AG04450 (cell line): ENCODE measurements around the gene FXN. TPM values are rescaled to one million over a fixed set of nuclear protein-coding genes. Genes with fewer than 3 reads are reported as not detected.

Source experiments
- CTCF ChIA-PET: fragments of 300-600, 350-600 bp; formaldehyde crosslinking; extraction: SDS; loops from one replicate; lab custom pipeline; 2022; ENCODE audit warnings: antibody characterized with exemption, inconsistent platforms; lab: Charles Lee
- POLR2A ChIA-PET: fragments of 350-600 bp; formaldehyde crosslinking; extraction: SDS; loops from one replicate; lab custom pipeline; 2021; ENCODE audit warnings: antibody characterized with exemption, inconsistent platforms; lab: Yijun Ruan, JAX
- DNase-seq: peaks from one replicate; pipeline ENCODE4 v3.0.0-alpha.2; 2011; ENCODE audit warnings: low read depth, low spot score
- H3K27ac ChIP-seq: one replicate; pipeline ENCODE4 v1.5.1; 2012; ENCODE audit warnings: low read depth, low read length, control low read depth
- H3K27me3 ChIP-seq: one replicate; pipeline ENCODE4 v1.6.0; 2012; ENCODE audit warnings: low read length; ENCODE audit not compliant: control insufficient read depth, insufficient read depth
- H3K4me3 ChIP-seq: 2 replicates; pipeline ENCODE4 v1.5.1; 2011; ENCODE audit warnings: mild to moderate bottlenecking, low read depth, low read length, control low read depth
- H3K9me3 ChIP-seq: 2 replicates; pipeline ENCODE4 v1.5.1; 2012; ENCODE audit warnings: low read length; ENCODE audit not compliant: control insufficient read depth, insufficient read depth
- CTCF ChIP-seq: IDR thresholded peaks from 2 replicates; pipeline ENCODE4 v1.5.1; 2011; ENCODE audit warnings: low read depth, low read length, control low read depth, inconsistent platforms
- polyA plus RNA-seq: library from polyadenylated mRNA; depleted of rRNA; stranded (reverse); fragments of >200 nt; gene quantifications from 2 replicates; pipeline ENCODE4 v1.2.3, GENCODE V29; 2011

The FXN gene
- polyA plus RNA-seq, 1 experiment, result 18.0 TPM

GRCh38 chr9:69137311-69137710, 101.8 kb downstream of the FXN start:
- no peak for TF ChIP-seq CTCF
- DNase-seq, result no peak
- no peaks in the 10 kb centered on the region for H3K27me3 ChIP-seq
- CTCF ChIA-PET, result interaction anchor here (0.7 to 1.0 kb wide), 2 partner anchors 15 to 56 kb away, joined by 3 to 4 read pairs; no protein-coding TSS in a partner anchor
- H3K4me3 ChIP-seq, result no peak overlapping the region
- H3K27ac ChIP-seq, result no peak overlapping the region
- H3K9me3 ChIP-seq, result no peaks in the 10 kb centered on the region
- POLR2A ChIA-PET, result no interaction called here

GRCh38 chr9:69139596-69139995, 104.0 kb downstream of the FXN start:
- Histone ChIP-seq H3K27me3 (no peaks in the 10 kb centered on the region), H3K9me3 (no peaks in the 10 kb centered on the region), H3K4me3 (no peak overlapping the region), H3K27ac (no peak overlapping the region)
- ChIA-PET CTCF (interaction anchor here (0.8 to 1.8 kb wide), 2 partner anchors 18 to 104 kb away, joined by 3 to 5 read pairs; partner anchors contain the start of gene FXN), POLR2A (interaction anchor here (0.6 kb wide), 2 partner anchors 54 to 76 kb away, joined by 3 read pairs; no protein-coding TSS in a partner anchor)
- TF ChIP-seq CTCF, result no peak
- DNase-seq, result no peak

DNA sequence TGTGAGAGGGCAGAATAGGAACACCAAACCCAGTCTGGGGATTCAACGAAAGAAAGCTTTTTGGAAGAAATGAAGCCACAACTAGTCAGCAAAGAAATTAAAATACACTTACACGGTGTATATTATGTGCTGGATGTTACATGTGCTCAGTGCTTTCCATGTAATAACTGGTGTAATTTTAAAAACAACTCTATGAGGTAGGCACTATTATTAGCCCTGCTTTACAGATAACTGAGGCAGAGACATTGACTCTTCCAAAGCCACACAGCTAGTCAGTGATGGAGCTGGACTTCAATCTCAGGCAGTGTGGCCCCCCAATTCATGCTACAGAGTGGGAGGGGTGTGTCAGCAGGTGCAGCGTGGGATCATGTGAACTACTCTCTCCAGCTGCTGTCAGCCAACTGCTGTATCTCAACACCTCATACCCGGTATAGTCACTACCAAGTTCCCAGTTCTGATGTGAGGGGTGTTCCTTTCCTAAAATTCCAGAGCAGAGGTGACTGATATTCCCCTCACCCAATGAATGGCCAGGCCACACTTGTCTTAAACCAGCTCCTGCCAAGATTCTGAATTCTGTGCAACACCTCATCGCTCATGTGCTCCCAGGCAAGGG, 104.7 kb downstream of the FXN start:
- H3K4me3 ChIP-seq, result no peak overlapping the region
- H3K27me3 ChIP-seq, result no peaks in the 10 kb centered on the region
- TF ChIP-seq CTCF, result no peak
- CTCF ChIA-PET, result interaction anchor here (0.8 to 1.8 kb wide), 2 partner anchors 18 to 105 kb away, joined by 3 to 5 read pairs; partner anchors contain the start of gene FXN
- no peak overlapping the region for H3K27ac ChIP-seq
- no peaks in the 10 kb centered on the region for H3K9me3 ChIP-seq
- POLR2A ChIA-PET, result interaction anchor here (0.6 kb wide), 2 partner anchors 53 to 75 kb away, joined by 3 read pairs; no protein-coding TSS in a partner anchor
- DNase-seq, result no peak

GRCh38 chr9:69141851-69142250, 106.3 kb downstream of the FXN start:
- POLR2A ChIA-PET, result no interaction called here
- no peak for DNase-seq
- CTCF ChIA-PET, result interaction anchor here (1.8 kb wide), 1 partner anchor 17 kb away, joined by 5 read pairs; no protein-coding TSS in a partner anchor

More at GRCh38 chr9:69141851-69142250, 106.3 kb downstream of the FXN start:
- Histone ChIP-seq H3K4me3 (no peak overlapping the region), H3K9me3 (no peaks in the 10 kb centered on the region), H3K27me3 (no peaks in the 10 kb centered on the region), H3K27ac (no peak overlapping the region)
- no peak for TF ChIP-seq CTCF
